Ramos (cell line): ENCODE results near the gene STARD10.

Experiments
- in situ Hi-C: fragments of 300-500 bp; cut with MboI; formaldehyde crosslinking; loops from one replicate; pipeline ENCODE4 v1.14.3; 2022; ENCODE audit warnings: low sequenced_read_pairs; ENCODE audit not compliant: unreplicated experiment

The STARD10 gene

DNA sequence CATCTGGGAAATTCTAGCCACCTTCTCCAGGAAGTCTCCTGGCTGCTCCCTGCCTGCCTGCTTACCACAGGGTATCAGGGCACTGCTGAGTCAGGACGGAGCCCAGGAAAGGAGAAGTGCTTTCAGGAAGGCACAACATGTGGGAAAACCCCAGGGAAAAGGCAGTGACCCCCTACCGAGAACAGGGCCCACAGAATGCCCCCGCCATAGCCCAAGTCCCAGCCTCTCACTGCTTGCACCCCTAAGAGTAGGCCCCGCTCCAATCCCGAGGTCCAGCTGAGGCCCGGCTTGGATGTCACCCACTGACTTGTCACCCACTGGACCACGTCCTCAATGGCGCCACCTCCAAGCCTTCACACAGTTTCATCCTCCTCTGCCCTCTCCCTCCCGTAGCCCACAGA is 75.7 kb downstream of the STARD10 start:
- in situ Hi-C loops: no loop called here

DNA sequence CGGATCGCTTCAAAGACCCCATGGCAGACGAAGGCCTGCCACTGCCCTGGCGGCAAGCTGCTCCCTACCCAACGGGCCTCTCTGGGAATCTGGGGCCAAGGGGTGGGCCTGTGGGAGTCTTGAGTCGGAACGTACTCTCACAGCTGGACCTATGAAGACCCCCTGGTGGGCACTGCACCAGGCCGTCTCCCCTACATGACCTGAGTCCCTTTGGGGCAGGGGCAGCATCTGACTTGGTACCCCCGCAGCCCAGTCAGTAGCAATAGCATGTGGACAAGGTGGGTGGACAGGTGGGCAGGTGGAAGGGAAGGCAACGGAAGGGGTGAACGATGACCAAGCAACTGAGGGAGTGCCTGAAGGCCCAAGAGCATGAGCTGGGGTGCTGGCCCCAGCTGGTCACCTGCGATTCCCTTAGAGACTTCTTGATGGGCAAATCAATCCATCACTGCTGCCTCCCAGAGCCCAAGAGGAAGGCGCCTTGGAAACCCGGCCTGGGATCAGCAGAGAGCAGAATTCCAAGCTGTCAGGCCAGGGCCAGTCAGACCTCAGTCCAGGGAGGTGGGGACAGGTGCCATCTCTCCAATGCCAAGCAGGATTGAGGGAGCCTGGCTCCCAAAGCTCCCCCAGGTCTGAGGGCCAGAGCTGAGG is 76.9 kb downstream of the STARD10 start:
- in situ Hi-C loops: no loop called here

DNA sequence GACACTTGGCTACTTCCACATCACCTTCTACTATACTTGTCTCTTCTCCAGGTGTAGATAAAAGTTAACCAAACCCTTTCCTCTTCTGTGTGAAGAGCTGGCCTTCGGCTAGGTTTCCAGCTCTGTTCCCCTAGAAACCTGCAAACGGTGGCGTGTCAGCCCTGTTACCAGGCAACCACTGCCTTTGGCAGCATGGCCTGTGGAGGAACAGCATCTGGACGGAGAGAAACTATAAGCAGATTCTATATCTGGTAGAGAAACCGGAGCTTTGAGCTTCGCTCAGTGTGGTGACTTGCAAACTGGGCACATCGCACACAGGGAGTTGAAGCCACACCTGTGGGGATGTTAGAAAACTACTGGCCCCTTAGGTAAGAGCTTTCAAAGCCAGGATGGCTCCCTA is 77.6 kb downstream of the STARD10 start:
- in situ Hi-C loops: no loop called here

DNA sequence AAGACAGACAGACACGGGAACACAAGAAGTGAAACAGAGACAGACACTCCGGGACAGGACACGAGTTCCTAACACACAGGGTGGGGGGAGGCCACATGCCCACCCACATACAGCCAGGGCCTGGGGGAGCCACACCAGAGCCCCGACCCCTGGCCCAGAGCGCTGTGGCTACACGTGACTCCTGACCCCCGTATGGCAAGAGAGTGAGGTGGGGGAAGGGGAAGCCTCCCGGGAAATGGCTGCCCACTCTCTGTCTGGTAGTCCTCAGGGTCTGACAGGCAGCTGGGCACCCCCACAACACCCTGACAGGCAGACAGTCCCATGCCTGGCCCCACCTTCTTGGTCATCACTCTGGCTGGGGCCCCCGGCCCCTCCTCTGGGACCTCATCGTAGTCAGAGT is 81.0 kb downstream of the STARD10 start:
- in situ Hi-C loops: no loop called here

DNA sequence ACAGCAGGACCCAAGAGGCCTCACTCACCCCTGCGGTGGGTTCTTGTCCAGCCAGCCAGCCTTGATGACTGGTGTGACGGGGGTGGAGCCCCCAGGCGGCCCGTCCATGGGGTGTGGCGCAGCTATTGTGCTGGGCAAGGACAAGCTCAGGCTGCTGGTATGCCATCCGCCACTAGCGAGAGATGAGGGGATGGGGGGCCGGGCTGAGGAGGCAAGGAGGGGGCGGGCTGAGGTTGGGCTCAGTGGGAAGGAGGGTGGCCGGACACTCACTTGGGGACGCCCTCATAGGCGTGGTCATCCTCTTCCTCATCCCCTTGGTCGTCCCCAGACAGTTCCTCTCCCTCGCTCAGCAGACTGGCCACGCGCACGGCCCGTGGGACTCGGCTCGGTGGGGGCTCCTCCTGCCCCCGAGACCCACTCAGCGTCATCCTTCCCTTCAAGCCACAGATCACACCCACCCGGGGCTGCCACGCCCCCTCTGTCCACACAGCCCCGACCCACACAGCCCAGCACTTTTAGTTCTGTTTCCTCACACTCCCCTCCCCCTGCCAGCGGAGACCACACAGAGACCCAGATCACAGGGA is 81.6 kb downstream of the STARD10 start:
- in situ Hi-C loops: no loop called here

DNA sequence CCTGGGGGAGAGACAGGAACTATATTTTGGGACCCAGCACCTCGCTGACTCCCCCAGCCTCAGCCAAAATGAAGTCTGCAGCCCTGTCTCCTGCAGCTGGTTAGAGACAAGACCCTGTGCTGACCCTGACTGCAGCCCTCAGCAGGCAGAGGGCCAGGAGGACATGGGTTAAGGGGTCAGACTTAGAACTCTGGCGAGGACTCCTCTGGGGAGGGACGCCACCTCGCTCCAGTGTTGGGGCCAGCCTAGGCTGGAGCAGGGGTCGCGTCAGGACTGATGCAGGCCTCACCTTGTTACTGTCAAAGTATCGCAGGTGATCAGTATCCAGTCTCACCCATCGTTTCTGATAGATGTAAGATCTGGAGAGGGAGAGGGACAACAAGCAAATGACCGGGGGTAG is 82.7 kb downstream of the STARD10 start:
- in situ Hi-C loops: no loop called here

DNA sequence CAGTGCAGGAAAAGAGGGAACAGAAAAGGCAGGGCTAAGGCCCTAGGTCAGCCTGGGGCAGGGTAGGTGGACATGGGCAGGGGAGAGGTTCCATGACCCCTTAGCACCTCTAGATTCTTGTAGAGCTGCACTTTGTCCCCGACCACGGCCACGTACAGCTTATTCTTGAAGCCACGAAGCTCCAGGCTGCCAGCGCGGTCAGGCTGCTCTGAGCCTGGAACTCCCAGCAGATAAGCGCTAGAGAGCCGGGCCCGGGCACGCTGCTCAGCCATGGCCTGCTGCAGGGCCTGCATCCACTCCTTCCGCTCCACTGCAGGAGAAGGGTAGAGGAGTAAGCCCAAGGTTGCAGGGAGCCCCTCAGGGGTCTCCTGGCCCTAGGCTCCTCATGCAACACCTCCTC is 83.6 kb downstream of the STARD10 start:
- in situ Hi-C loops: no loop called here

DNA sequence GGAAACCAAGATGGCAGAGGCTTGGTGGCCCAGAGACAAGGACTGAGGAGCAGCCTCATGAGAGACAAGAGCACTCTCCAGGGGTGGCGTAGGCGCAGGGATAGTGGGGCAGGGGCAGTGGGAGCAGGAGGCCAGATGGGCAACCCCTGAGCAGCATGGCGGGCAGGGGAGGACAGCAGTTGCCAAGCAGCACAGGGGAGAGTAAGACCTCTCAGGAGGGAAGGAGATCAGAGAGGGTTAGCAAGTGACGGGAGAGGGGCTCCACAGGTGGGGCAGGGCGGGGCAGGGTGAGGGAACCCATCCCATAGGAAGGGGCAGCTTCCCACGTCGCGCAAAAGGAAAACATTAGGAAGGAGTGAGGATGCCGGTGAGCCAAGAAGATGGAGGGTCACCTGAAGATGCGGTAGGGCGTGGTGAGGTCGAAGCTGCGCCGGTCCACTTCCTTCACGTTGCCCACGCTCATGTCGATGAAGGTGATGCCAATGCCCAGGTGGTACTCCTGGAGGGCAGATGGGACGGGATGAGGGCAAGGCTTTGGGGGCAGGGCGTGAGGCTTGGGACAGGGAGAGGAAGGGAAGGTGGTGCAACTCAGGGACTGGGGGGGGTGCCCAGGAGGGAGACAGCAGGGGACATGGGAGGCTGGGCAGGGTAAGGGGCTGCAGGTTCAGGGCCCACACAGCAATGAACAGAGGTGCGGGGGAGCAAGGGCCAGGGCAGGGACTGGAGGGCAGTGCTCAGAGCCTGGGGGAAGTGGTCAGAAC is 84.2 kb downstream of the STARD10 start:
- in situ Hi-C loops: no loop called here

DNA sequence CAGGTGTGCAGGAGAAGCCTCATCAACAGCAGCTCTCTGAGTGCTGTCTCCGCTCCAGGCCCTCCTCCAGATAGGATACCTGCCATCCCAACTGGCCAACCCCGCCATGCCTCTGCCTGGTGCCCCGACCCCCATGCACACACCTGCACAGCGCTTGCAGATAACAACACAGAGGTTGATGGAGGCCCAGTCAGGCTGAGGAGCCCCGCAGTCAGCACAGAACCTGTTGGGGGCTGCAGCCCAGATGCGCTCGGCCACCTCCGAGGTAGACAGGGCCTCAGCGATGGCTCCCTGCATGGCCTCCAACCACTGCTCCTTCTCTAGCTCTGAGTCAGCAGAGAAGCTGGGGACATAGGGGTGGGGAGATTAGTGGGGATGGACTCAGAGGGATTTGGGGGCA is 86.8 kb downstream of the STARD10 start:
- in situ Hi-C loops: no loop called here

DNA sequence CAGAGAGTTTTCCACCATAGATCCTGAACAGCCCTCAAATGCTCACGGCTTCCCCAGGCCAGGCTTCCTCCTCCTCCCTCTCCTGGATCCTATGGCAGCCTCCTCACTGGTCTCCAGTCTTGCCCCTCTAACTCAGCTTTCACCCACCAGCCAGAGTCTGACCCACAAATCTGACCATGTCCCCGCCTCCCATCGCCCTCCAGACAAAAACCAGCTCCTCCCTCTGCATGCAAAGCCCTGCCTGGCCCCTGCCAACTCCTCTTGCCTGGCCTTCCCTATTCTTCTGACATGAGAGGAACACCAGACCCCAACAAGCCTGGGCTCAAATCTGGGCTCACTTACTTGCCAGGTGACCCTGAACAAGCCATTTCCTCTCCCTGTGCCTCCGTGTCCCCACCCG is 87.3 kb downstream of the STARD10 start:
- in situ Hi-C loops: no loop called here

DNA sequence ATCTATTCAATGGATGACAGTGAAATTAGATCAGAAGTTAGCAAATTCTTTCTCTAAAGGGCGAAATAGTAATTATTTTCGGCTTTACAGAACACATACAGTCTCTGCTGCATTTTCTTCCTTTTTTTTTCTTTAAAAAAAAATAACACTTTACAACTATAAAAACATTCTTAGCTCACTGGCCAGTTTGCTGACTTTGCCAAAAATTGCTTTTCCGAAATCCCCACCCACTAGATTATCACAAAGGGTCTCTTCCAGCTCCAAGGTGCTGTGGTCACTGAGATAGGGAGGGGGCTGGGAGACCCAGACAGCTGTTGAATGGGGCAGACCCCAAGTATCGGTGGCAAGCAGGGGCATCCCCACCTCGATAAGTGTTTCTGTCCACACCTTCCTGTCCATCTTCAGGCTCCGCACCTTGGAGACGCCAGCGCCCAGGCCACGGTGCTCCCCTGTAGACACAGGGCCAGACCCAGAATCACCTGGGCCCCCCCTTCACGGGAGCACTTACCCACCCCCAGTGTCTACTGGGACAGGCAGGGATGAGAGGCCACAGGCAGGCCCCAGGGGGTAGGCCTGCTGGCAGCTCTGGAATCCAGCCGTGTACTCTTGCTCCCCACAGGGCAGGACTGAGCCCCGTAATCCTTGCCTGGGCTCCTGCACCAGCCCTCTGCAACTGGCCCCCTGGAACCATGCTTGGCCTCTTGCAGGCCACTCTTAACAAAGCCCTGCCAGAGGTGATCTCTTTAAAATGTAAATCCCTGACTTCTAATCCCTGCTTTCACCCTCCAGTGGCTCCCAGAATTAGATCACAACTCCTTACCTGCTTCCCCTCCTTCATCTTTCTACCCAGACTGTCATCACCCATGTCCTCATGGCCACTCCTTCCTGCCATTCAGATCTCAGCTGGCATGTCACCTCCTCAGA is 88.1 kb downstream of the STARD10 start:
- in situ Hi-C loops: no loop called here

DNA sequence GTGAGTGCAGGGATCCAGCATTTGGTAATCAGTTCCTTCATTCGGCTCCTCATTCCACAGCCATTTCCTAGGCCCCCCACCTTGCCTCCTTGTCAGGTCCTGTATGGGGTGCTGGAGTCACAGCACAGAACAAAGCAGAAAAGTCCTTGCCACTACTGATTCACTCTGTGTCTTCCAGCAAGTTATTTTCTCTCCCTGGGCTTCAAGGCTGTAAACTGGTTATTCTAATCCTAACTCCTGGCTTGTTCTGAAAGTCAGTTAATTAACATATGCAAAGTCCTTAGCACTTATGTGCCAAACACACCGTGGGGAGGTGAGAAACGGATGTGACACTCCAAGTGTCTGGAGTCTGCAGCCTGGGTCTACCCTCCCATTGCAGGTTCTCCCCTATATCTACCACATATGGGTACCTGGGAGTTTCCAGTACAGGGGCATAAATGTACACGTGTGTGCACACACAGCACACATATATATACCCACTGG is 89.0 kb downstream of the STARD10 start:
- in situ Hi-C loops: no loop called here
